ENCODE results near the gene KCNAB1.

DNA sequence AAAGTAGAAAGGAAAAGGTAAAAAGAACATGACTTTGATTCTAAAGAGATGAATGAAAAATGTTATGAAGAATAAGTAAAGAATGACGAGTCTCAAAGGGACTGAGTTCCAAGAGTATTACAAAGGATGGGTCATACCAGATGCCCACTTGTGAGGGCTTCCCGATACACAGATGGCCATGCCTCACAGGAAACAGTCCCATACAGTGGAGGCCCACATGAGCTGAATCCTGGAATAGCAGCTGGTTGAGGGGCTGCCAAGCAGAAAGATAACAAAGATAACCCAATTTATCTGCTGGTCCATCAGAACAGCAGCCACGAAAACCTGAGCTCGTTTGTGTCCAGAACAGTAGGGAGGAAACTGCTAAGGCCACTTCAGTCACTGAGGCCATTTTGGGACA lies 430.9 kb downstream of the KCNAB1 start:
- TF ChIP-seq, protein P1, sequence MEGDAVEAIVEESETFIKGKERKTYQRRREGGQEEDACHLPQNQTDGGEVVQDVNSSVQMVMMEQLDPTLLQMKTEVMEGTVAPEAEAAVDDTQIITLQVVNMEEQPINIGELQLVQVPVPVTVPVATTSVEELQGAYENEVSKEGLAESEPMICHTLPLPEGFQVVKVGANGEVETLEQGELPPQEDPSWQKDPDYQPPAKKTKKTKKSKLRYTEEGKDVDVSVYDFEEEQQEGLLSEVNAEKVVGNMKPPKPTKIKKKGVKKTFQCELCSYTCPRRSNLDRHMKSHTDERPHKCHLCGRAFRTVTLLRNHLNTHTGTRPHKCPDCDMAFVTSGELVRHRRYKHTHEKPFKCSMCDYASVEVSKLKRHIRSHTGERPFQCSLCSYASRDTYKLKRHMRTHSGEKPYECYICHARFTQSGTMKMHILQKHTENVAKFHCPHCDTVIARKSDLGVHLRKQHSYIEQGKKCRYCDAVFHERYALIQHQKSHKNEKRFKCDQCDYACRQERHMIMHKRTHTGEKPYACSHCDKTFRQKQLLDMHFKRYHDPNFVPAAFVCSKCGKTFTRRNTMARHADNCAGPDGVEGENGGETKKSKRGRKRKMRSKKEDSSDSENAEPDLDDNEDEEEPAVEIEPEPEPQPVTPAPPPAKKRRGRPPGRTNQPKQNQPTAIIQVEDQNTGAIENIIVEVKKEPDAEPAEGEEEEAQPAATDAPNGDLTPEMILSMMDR (IDR thresholded peaks at IDR 0.05): no peak
- TF ChIP-seq POLR2A (IDR thresholded peaks at IDR 0.05): no peak
- no peak for TF ChIP-seq POLR2AphosphoS5 (IDR thresholded peaks at IDR 0.05)

Measured in transverse colon (tissue), 4 donors.